Activated CD8-positive, alpha-beta memory T cell treated with anti-CD3 and anti-CD28 coated beads, Interleukin-2, amount 50 U/mL, for 4 hours (primary cell): Measurements from ENCODE around the gene UCN3.
"Not testable (repeated sequence)": the region's sequence is repeated elsewhere in the genome, so short reads cannot be mapped to it uniquely, and the experiment has no call there.

Experiments
- DNase-seq: peaks from one replicate; pipeline ENCODE4 v3.0.0-alpha.2; 2020

The UCN3 gene

GRCh38 chr10:5410787-5411186 lies 46.0 kb downstream of the UCN3 start:
- not testable (repeated sequence) for DNase-seq

DNA sequence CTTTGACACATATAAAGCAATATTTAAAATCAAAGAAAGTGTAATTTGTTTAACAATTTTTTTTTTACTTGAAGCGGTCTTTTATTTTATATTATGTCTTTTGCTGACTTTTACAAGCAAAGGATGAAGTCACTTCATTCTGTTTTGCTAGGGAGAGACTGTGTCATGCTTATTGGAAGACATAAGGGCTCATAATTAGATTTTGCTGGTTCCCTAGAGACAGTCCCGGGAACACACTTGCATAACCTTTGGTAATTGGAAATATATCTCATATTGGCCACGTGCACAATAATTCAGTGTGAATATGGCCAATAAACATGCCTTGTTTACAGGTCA lies 47.1 kb downstream of the UCN3 start:
- no peak for DNase-seq

GRCh38 chr10:5412277-5412941 lies 47.6 kb downstream of the UCN3 start, which contains the start of gene NET1:
Gene NET1, plus strand, starts transcription at chr10:5412557. Its CDS starts 136 bp downstream, at chr10:5412693.
- DNase-seq: peak; percentile 51

GRCh38 chr10:5413012-5413938 lies 48.5 kb downstream of the UCN3 start:
- DNase-seq: no peak

DNA sequence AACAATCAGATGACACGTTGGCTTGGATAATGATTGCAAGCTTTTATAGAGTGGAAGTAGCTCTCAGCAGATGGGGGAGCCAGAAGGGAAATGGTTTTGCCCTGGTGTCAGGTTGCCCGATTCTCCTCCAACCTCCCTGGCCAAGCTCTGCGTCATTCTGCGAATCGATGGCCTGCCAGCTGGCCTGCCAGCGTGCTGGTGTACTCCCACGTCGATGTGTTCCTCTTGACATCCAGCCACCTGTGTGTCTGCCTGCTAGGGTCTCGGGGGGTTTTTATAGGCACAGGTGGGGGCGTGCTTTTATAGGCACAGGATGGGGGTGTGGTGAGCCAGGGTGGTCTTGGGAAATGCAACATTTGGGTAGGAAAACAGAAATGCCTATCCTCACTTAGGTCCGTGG lies 52.2 kb downstream of the UCN3 start:
- DNase-seq: no peak

DNA sequence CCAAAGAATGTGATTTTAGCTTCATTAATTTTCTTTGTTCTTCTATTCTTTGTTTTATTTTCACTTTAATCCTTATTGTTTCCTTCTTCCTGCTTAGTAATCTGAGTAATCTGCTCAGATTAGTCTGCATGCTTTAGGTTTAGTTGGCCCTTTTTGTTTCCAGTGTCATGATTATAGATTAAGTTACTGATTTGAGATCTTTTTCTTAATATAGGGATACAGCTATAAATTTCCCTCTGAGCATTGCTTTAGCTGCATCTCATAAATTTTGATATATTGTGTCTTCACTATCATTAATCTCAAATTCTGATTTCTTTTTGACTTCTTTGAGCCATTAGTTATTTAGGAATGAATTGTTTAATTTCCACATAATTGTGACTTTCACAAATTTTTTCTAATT lies 53.8 kb downstream of the UCN3 start:
- no peak for DNase-seq

DNA sequence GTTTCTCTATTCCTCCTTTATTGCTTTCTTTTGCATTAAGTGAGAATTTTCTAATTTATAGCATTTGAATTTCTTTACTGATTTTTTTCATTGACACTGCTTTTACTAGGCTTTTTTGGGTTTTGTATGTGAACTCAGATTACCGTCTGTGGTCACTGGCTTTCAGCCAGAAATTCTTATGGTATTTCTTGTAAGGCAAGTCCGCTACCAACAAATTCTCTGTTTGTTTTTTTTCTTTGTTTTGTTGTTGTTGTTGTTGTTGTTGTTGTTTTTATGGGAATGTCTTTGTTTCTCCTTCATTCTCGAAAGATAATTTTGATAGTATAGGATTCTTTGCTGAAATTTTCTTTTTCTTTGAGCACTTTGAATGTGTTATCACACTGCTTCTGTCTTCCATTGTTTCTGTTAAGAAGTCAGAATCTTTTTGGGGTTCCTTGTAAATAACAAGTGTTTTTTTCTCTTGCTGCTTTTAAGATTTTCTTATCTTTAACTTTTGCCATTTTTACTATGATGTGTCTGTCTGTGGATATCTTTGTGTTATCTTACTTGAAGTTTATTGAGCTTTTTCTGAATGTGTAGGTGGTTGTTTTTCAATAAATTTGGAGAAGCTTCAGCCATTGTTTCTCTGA lies 54.8 kb downstream of the UCN3 start:
- no peak for DNase-seq

- no peak for DNase-seq
These were observed 59.0 kb downstream of the UCN3 start for GRCh38 chr10:5423771-5424170.
